Ovary (tissue), 1 donor: ENCODE measurements around the gene MFSD6L.

ENCODE experiments used
- EP300 ChIP-seq: sonication (generic); formaldehyde crosslinking; IDR thresholded peaks from one replicate; pipeline ENCODE4 v1.6.1; 2017; ENCODE audit warnings: antibody characterized with exemption
- POLR2A ChIP-seq: fragments of 450-650 bp; IDR thresholded peaks from one replicate; pipeline ENCODE4 v1.6.1; 2017; ENCODE audit warnings: antibody characterized with exemption, mild to moderate bottlenecking, moderate library complexity

DNA sequence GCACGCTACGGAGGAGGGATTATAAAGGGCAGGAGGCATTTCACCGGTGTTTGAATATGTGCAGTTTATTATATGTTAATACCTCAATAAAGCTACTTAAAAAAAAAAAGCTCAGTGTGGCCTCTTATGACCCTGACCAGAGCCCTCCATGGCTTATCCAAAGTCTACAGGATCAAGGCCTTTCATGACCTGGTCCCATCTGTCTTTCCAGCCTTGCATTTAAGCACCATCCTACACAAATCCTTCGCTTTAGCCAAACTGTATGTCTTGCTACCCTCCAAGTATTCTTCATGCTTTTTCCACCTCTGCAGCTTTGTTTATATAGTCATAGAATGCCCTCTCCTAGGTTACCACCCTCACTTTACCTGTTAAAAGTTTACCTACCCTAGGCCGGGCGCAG, 6.5 kb downstream of the MFSD6L start:
- TF ChIP-seq EP300 (no peak), POLR2A (no peak)
